Dedifferentiated amniotic fluid mesenchymal stem cell (primary cell): ENCODE measurements around the gene ALOX15B.
A peak's percentile ranks its signal among the peaks of the same experiment; 100 is the strongest.
"Not testable (repeated sequence)": the region's sequence is repeated elsewhere in the genome, so short reads cannot be mapped to it uniquely, and the experiment has no call there.

ENCODE experiments used
- DNase-seq: peaks from one replicate; pipeline ENCODE4 v3.0.0-alpha.2; 2016; ENCODE audit errors: extremely low spot score

Gene ALOX15B

GRCh38 chr17:8041249-8041928, 2.5 kb downstream of the ALOX15B start:
- peak; percentile 58 for DNase-seq

GRCh38 chr17:8041979-8042378, 3.1 kb downstream of the ALOX15B start:
- DNase-seq: no peak

GRCh38 chr17:8044819-8045810, 6.3 kb downstream of the ALOX15B start:
- DNase-seq: no peak

GRCh38 chr17:8046306-8046928, 7.6 kb downstream of the ALOX15B start:
- DNase-seq: no peak

GRCh38 chr17:8046929-8047768, 8.3 kb downstream of the ALOX15B start:
- no peak for DNase-seq

- no peak for DNase-seq
Measured at GRCh38 chr17:8047769-8048110, 8.9 kb downstream of the ALOX15B start.

- DNase-seq: no peak
Measured at GRCh38 chr17:8048236-8048635, 9.4 kb downstream of the ALOX15B start.

- no peak for DNase-seq
Measured at GRCh38 chr17:8048736-8049135, 9.9 kb downstream of the ALOX15B start.

GRCh38 chr17:8051831-8052230, 13.0 kb downstream of the ALOX15B start:
- DNase-seq: no peak

- DNase-seq: no peak
Measured at GRCh38 chr17:8052256-8053252, 13.7 kb downstream of the ALOX15B start.

GRCh38 chr17:8053600-8053999, 14.7 kb downstream of the ALOX15B start:
- no peak for DNase-seq

- no peak for DNase-seq
Measured at GRCh38 chr17:8055851-8056231, 17.0 kb downstream of the ALOX15B start.

GRCh38 chr17:8056232-8056975, 17.5 kb downstream of the ALOX15B start:
- no peak for DNase-seq

- no peak for DNase-seq
Measured at GRCh38 chr17:8056976-8057625, 18.2 kb downstream of the ALOX15B start.

- DNase-seq: peak; percentile 81
Measured at GRCh38 chr17:8057691-8058114, 18.8 kb downstream of the ALOX15B start.

GRCh38 chr17:8059131-8059530, 20.3 kb downstream of the ALOX15B start:
- no peak for DNase-seq

GRCh38 chr17:8060274-8060673, 21.4 kb downstream of the ALOX15B start:
- peak; percentile 83 for DNase-seq

GRCh38 chr17:8061851-8062250, 23.0 kb downstream of the ALOX15B start:
- not testable (repeated sequence) for DNase-seq

- DNase-seq: no peak
Measured at GRCh38 chr17:8062435-8062806, 23.6 kb downstream of the ALOX15B start.
